Measurements from ENCODE around the gene MLLT10. TPM values are rescaled to one million over a fixed set of nuclear protein-coding genes. Genes with fewer than 3 reads are reported as not detected.

Gene MLLT10
- total RNA-seq, 1 donor from 2014 or later = 39.0 TPM

- peak overlapping the region; percentile 80 for H3K27ac Mint-ChIP-seq (ENCODE audit: unreplicated experiment)
- H3K27me3 Mint-ChIP-seq (ENCODE audit: low read depth) = no peaks in the 10 kb centered on the region
- H3K9me3 Mint-ChIP-seq (ENCODE audit: low read depth) = no peaks in the 10 kb centered on the region
- peak overlapping the region; percentile 33 for H3K4me3 Mint-ChIP-seq (ENCODE audit: unreplicated experiment)
- no peaks in the 10 kb centered on the region for H3K36me3 Mint-ChIP-seq (ENCODE audit: low read depth)
- DNase-seq (ENCODE audit: low spot score) = no peak
- peaks cover 42% of the 10 kb centered on the region for H3K4me1 Mint-ChIP-seq (ENCODE audit: low read depth)
- no peak for TF ChIP-seq CTCF (IDR thresholded peaks at IDR 0.05)
These were observed 25.2 kb upstream of the MLLT10 start for GRCh38 chr10:21508706-21509331.

- peak overlapping the region; percentile 47 for H3K4me3 Mint-ChIP-seq (ENCODE audit: unreplicated experiment)
- peak; percentile 69 for DNase-seq (ENCODE audit: low spot score)
- H3K27me3 Mint-ChIP-seq (ENCODE audit: low read depth) = no peaks in the 10 kb centered on the region
- H3K27ac Mint-ChIP-seq (ENCODE audit: unreplicated experiment) = peak overlapping the region; percentile 12
- H3K36me3 Mint-ChIP-seq (ENCODE audit: low read depth) = no peaks in the 10 kb centered on the region
- no peaks in the 10 kb centered on the region for H3K9me3 Mint-ChIP-seq (ENCODE audit: low read depth)
- no peak for TF ChIP-seq CTCF (IDR thresholded peaks at IDR 0.05)
- H3K4me1 Mint-ChIP-seq (ENCODE audit: low read depth) = peaks cover 46% of the 10 kb centered on the region
These were observed 24.4 kb upstream of the MLLT10 start for GRCh38 chr10:21509341-21510240.

- DNase-seq (ENCODE audit: low spot score) = peak; percentile 81
- no peaks in the 10 kb centered on the region for H3K27me3 Mint-ChIP-seq (ENCODE audit: low read depth)
- H3K36me3 Mint-ChIP-seq (ENCODE audit: low read depth) = no peaks in the 10 kb centered on the region
- H3K9me3 Mint-ChIP-seq (ENCODE audit: low read depth) = no peaks in the 10 kb centered on the region
- peaks cover 55% of the 10 kb centered on the region for H3K4me1 Mint-ChIP-seq (ENCODE audit: low read depth)
- peak; percentile 27 for TF ChIP-seq CTCF (IDR thresholded peaks at IDR 0.05)
- peak overlapping the region; percentile 85 for H3K27ac Mint-ChIP-seq (ENCODE audit: unreplicated experiment)
- H3K4me3 Mint-ChIP-seq (ENCODE audit: unreplicated experiment) = peak overlapping the region; percentile 66
These were observed 23.6 kb upstream of the MLLT10 start for GRCh38 chr10:21510241-21511094.

- no peak for TF ChIP-seq CTCF (IDR thresholded peaks at IDR 0.05)
- DNase-seq (ENCODE audit: low spot score) = no peak
- Mint-ChIP-seq H3K27ac (ENCODE audit: unreplicated experiment) (no peak overlapping the region), H3K4me1 (ENCODE audit: low read depth) (peaks cover 62% of the 10 kb centered on the region), H3K27me3 (ENCODE audit: low read depth) (no peaks in the 10 kb centered on the region), H3K9me3 (ENCODE audit: low read depth) (no peaks in the 10 kb centered on the region), H3K4me3 (ENCODE audit: unreplicated experiment) (no peak overlapping the region), H3K36me3 (ENCODE audit: low read depth) (no peaks in the 10 kb centered on the region)
These were observed 22.9 kb upstream of the MLLT10 start for GRCh38 chr10:21511095-21511570.
